Measurements from ENCODE around the gene EXOC2.

EXOC2 gene

DNA sequence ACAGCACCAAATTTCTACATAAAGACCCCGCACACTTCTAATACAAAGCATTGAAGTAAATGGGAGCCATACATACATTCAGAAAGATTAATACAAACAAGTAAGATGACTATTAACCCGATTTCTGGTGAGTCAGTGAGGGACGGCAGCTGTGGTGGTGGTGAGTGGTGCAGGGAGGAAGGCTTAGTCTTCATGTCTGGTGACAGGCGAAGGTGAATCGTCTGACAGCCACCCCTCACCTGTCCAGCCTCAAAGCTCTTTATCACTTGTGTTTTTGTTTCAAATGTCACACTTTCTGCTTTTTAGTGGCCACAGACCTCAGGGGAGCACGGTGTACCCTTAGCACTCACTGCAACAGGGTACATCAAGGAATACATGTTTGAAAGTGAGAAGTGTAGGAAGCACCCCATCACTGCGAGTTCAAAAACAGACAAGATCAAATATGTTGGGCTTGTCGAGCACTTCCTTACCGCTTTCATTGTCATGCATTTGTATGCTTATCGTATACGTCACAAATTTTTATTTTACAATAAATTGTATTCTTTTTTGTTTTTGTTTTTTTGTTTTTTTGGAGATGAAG, 237.8 kb downstream of the EXOC2 start:
- FAIRE-seq, result no peak

DNA sequence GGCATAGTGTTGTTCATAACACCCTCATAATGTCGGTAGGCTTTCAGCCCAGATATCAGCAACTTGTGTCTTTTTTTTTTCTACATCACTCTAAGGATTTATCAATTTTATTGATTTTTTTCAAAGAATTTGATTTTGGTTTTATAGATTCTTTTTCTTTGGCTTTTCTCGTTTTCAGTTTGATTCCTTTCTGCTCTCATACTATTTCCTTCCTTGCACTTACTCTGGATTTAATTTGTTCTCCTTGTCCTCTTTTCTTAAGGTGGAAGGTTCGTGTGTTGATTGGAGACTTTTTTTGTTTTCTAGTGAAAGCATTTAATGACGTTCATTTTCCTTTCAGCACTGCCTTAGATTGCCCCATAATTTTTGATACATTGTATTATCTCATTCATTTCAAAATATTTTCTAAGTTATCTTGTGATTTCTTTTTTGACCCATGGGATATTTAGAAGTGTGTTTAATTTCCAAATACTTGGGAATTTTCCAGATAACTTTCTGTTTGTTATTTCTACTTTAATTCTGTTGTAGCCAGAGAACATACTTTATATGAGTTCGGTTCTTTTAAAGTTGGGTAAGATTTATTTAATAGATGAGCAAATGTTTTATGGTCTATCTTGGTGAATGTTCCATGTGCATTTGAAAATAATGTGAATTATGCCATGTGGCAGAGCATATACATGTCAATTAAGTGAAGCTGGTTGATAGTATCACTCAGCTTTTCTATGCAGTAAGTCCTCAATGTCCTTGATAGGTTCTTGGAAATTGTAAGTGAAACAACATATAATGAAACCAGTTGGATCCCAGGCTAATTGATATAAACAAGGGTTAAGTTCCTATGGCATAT, 238.6 kb downstream of the EXOC2 start:
- FAIRE-seq, result no peak

DNA sequence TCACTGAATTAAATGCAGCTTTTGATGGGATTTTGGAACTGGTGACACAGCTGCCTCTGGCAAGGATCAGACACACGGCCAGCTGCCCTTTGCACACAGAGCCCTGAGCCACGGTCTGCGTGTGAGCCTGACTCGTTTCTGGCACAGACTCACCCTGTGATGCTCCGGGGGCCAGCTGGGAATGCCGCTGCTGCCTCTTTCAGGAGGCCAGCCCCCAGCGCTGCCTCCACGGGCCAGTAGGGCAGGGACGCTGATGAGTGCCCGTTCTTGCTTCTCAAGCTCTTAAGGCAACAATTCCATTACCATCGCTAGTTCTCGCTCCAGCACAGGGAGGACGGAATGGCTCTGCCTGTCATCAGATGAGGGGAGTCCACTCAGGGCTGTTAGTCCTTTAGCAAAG, 239.8 kb downstream of the EXOC2 start:
- no peak for FAIRE-seq

DNA sequence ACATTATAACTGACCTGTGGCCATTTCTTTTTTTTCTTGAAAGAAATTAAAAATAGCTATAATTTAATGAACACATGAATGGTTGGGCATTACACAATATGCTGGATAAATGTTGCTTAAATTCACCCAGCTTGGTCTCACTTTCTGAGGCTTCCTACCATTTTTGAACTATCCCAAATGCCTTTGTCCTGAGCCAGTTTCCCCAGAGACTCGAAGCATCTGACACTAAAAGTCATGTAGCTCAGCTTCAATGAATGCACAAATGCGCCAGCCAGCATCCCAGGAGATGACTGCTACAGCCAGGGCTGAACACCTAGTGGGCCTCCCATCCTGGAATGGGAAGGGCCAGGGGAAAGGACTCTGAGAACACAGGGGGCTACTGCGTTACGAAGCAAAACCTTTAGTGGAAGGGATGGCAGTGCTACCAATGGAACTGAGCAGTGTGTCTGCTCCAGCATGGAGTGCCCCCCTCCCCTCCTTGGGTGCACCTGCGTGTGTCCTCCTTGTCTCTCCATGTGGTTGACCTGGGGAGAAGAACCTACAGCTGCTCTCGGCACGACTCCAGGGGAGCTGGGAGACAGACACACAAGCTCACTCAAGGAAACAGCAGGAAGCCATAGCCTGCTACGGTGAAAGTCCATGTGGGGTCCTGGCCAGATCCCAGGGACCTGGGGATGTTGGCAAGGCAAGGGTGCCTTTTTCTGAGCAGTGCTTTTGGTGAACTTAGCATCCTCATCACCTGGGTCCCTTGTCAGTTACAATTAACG, 240.5 kb downstream of the EXOC2 start:
- no peak for FAIRE-seq

DNA sequence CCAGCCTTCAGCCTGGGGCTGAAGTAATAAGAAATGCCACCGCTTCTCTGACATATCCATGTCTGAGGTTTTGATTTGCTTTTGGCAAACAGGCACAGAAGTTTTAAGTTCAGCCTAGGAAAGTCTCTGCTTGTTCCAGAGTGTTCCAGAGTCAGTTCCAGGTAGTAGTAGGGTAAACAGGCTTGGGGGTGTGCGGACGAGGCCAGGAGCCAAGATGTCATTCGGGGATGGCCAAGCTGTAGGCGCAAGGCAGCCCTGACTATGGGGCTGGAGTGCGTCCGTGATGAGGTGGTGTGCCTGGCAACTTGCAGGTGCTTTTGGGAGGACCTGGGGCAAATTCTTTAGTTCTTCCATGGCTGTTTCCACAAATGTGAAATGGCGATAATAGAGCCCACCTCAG, 241.1 kb downstream of the EXOC2 start:
- no peak for FAIRE-seq

DNA sequence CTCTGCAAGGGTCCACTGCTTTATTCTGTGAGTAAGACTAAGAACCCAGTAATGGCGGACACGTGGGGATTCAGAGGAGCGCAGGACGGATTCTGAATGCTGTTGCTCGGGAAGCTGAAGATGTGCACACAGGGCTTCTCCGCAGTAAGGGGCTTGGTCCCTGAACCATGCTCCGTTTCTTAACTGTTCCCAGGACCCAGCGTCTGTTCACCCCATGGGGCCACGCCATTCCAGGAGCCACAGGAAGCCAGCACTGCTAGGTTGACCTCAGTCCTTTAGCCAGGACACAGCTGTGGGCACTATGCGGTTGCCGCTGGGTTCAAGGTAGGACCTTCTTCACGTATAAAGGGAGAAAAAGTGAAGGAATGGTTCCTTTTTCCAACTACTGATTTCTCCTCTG, 241.6 kb downstream of the EXOC2 start:
- no peak for FAIRE-seq

DNA sequence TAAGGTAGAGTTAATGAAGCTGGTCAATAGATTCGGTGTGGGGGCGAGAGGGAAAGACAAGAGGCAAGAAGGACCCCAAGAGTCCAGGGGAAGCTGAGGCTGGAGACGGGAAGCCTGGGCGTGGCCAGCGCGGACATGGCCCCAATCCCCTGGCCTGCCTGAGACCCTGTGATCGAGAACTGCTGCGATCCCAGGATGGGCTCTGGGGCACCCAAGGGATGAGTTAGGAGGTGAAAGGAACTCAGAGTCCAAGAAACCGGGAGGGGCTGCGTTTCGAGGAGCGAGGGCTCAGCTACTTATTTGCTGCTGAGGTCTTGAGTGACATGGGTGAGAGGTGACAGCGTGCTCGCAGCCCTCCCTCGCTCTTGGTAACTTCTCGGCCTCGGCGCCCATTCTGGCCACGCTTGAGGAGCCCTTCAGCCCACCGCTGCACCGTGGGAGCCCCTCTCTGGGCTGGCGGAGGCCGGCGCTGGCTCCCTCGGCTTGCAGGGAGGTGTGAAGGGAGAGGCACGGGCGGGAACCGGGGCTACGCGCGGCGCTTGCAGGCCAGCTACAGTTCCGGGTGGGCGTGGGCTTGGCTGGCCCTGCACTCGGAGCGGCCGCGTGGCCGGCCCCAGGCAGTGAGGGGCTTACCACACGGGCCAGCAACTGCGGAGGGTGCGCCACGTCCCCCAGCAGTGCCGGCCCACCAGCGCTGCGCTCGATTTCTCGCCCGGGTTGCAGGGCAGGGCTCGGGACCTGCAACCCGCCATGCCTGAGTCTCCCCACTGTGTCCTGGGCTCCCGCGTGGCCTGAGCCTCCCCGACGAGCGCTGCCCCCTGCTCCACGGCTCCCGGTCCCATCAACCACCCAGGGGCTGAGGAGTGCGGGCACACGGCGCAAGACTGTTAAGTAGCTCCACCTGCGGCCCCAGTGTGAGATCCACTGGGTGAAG, 243.2 kb downstream of the EXOC2 start:
- FAIRE-seq, result no peak

DNA sequence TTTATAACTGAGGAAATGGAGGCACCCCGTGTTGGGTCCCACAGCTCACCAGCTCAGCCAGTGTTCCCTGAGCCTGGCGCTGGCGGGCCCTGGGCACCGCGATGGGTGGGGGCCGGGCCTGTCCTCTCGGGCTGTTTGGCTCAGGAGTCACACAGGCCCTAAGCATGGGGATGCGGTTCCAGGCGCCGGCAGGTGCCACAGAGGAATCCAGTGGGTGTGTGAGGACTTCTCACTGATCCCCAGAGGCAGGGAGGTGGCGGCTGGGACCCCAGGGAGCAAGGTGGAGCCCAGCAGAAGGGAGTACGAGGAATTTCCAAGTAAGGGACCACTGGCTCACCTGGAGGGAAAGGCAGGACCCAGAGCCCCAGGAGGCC, 243.9 kb downstream of the EXOC2 start:
- FAIRE-seq, result no peak

DNA sequence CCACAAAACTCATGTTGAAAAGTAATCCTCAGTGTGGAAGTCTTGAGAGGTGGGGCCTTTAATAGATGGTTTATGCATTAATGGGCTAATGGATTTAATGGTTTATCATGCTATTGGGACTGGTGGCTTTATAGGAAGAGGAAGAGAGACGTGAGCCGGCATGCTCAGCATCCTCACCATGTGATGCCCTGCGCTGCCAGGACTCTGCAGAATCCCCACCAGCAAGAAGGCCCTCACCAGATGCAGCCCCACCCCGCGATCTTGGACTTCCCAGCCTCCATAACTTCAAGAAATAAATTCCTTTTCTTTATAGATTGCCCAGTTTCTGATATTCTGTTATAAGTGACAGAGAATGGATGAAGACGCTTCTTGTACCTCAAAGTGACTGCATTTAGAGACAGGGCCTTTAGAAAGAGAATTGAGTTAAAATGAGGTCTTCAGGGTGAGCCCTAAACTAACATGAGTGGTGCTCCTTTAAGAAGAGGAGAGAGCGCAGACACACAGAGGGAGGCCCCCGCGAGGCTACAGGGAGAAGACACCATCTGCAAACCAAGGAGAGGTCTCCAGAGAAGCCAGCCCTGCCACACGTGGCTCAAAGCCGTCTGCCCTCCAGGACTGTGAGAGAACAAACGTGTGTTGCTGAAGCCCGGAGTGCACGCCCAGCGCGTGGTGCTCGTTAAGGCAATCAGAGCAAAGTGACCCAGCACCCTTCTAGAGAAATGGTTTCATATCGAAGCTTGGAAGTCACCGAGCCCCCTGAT, 244.5 kb downstream of the EXOC2 start:
- FAIRE-seq, result no peak

DNA sequence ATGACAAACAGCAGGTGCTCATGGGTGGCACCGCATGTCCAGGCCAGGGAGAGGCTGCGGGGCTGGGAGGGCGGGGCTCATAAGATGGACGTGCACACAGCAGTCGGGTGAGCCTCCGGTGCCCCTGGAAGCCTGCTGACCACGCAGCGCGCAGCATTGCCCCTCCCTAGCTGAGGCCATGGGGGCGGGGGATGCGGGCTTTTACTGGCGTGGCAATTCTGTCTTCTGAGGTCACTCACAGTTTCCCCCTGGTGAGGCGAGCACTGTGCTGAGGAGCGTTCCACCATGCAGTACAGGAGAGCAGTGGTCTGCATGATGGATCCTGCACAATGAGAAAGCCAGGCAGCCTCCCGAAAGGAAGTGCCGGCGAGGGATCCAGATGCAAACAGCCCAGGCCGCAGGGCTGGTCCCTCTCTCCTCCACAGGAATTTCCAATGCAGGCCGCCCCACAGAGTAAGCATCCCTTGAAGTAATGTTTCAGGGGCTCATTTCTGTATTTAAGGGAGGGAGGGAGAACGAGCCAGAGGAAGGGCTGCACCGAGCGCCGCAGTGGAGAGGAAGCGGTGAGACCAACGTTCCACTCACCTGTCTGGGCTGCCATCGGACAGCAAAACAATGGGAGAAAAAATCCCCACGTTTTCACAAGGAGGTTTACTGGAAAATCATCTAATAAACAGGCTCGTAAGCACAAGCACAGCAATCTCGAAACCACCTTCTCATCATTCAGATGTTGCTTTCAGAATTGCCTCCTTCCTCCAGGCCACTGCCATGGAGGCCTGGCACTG, 245.4 kb downstream of the EXOC2 start:
- no peak for FAIRE-seq

DNA sequence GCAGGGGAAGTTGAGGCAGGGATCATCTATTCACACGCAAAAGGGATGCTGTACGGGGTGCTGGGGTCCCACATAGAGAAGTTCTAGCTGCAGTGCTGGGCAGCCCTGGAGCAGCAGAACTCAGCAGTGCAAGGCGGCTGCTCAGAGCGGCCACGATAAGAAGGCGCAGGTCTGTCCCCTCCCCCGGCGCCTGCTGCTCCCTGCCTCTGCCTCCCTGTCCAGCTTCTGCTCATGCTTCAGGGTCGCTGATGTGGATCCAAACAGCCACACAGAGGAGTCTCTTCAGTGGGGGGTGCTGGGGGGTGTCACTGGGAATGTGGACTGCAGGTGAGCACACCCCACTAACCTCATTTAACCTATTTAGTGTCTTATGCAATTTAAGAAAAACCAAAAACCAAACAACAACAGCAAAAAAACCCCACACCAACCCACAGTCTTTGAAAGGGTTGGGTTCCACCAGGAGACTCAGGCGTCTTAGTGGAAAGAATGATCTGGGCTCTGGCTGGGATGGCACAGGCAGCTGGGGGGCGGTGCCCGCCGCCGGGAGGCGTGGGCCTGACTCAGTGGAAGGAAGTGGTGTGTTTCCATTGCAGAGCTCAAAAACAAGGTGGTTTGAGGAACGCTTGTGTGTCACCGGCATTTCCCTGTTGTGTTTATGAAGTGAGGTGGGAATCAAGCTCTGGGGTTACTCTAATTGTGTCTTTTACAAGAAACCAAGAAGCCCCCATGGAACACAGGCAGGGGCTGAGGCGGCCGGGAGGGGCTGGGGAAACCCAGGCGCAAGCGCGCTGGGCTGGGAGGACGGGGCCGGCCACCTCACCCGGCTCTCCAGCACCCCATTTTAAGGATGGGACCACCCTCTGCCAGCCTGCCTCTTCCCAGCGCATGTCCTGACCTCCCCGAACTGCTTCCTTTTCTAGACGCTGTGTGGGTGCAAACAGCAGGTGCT, 246.2 kb downstream of the EXOC2 start:
- FAIRE-seq, result no peak

DNA sequence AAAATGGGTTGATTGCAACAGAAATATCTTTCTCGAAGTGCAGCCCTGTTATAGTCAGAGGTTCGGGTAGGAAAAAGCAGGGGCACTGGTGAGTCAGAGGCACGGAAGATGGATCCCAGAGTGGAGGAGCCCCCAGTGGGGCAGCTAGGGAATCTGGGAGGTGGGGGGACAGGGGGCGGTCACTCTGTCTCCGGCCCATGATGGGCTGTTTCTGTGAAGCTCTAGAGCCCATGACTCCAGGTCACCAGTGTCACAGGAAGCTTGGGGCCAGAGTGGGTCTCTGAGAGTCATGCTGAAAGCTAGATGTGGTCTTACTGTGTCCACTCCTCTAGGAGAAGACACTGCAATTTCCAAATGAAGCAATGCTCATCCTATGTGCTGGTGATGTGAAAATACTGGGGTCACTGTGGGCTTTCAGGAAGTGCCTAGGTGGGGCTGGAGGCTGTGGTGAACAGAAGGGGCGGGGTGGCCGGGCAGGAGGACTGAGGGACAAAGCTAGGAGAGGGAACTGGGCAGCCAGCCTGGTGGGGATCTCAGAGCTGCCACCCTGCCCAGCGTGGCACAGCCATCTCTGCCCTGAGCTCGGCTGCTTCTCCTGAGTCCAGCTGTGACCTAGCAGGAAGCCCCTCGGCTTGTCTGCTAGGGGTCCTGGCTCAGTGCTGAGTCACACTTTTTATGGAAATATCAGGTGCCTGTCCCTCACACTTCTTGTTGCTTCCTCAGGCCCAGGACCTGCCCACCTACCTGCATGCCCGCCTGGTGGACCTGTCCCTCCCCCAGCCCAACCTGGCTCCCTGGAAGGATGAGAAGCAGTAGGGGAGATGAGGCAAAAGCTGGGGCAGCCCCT, 247.1 kb downstream of the EXOC2 start:
- FAIRE-seq, result no peak

DNA sequence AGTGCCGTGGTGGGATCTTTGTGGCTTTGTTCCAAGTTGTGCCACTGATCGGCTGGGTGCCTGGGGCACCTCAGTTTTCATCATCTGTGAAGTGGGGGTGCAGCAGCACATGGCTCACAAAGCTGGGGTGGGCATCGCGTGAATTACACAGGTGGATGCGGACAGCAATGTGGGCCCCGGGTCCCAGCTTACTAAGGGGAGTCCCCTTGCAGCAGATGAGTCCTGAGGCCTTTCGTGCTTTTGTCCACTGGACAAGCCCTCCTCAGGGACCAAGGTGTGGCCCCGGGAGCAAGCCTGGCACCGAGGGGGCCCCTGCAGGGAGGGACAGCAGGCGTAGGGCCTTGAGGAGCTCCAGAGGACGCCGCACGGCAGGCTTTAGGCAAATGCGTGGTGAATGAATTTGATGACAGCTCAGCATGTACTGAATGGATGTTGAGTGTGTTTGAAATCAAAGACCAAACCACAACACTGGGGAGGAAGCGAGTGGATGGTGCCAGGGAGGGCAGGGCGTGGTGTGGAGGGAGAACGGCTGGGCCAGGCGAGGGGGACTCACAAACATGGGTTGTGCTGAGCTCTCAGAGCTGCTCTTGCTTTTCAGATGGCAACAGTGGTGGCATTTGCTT, 248.2 kb downstream of the EXOC2 start:
- no peak for FAIRE-seq

DNA sequence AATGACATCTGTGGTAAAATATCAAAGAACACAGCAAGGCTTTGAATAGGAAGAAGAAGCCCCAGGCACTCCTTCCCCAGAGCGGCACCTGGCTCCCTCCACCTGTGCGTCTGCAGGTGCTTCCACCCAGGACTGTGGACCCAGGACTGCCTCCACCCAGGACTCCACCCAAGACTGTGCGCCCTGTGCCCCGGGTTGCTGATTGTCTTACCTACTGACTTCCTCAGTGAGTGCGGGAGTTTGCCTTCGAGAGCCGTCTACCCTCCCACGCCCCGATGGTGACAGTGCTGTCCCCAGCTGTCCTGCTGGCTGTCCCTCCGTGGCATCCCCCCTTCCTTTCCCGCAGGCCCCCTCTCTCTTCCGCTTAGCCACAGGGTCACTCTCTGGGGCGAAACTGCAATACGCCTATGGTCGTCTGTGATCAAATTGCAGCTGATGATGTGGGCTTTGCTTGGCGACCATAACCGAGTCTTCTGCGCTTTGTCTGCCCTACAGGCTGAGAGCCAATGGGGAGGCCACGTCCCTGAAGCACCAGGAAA, 249.2 kb downstream of the EXOC2 start:
- no peak for FAIRE-seq

DNA sequence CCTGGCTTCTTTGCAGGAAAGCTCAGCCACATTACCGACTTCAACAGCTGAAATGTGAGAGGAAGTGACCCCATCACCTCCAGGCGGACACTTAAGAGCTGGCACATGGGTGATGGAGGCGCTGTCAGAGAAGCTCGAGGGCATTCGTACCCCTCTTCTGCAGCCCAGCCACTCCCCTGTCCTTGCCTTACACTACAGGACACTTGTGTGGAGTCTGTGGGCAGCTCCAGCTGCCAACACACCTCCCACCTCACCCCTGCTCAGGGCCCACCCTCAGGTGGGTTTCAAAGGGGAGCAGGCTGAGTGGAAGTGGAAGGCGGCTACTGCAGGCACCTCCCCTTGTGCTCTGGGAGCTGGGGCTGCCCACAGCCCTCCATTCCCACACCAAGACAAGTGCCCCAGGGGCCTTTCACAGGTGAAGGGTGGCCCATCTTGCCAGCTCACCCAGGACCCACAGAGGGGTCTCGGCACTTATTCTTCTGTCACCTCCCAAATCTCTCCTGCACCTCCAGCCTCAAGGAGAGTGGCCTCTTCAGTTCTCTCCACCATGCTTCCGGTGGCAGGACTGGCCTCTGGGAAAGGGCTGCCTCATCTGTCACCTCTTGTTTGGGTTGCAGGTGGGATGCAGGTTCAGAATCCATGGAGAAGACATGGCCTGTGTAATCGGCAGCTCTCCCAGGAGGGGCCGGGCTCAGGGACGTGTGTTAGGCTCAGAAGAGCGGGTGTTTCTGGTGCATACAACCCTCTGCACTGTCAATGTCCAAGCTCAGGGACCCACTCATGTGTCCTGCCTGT, 251.6 kb downstream of the EXOC2 start:
- FAIRE-seq, result no peak

DNA sequence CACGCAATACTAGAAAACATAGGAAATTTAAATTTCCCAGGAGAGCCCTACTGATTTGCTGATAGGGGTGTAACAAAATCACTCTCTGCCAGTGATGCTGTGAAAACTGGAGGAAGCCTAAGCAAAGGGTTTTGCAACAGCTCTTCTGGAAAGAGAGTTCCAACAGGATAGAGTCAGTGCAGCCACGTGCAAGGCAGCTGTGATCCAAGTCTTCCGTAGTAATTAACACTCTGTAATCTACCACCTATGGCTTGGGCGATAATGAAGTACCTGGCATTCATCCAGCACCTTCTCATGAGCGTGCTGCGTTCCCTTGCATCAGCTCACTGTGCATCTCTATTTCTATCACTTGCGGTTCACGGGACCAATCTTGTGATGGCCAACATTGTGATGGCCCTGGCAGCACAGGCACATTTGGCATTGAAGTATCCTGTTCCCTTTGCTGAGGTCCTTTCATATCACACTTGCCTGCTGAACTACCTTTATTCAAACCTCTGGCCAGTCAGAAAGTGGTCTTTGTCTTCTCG, 253.2 kb downstream of the EXOC2 start:
- FAIRE-seq, result no peak

DNA sequence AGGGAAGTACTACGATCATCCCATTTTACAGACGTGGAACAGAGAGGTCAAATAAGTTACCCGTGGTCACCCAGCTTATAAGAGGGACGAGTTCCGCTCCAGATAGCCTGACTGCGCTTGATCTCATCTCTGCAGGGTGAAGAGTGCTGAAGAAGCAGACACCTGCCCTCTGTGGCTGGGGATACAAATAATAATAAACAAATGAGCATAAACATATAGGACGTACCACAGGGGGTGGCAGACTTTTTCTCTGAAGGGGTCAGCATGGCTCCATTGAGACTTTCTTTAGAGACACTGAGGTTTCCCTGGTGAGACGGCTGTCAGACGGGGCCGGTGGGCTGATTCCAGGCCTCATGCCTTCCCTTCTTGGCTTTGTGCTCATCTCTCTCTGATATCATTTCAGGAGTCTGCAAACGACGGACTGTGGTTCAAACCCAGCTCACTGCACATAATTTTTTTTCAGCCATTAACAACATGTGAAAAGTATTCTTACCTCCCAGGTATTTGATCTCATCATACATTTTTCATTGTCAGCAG, 254.2 kb downstream of the EXOC2 start:
- no peak for FAIRE-seq

Measured in A204.1 (cell line).